Lower lobe of right lung (tissue), 2 donors: ENCODE data around the gene KLF17. TPM values are rescaled to one million over a fixed set of nuclear protein-coding genes. Genes with fewer than 3 reads are reported as not detected.
"Not testable (repeated sequence)": the region's sequence is repeated elsewhere in the genome, so short reads cannot be mapped to it uniquely, and the experiment has no call there.

ENCODE experiments used
- ATAC-seq, 2 donors: fragments of 200-7000 bp; cut with Tn5 transposase; one replicate each; pipeline ENCODE4 v1.9.1; 2020 to 2022; ENCODE audit warnings: mild to moderate bottlenecking in 2 of 2, moderate library complexity in 2 of 2
- DNase-seq: peaks from one replicate; pipeline ENCODE4 v3.0.0-alpha.2; 2020
- H3K27ac ChIP-seq: fragments of 200-600 bp; one replicate; pipeline ENCODE4 v1.8.0; 2022
- H3K27me3 ChIP-seq: fragments of 200-600 bp; one replicate; pipeline ENCODE4 v1.8.0; 2022; ENCODE audit warnings: low read depth
- H3K36me3 ChIP-seq: fragments of 200-600 bp; one replicate; pipeline ENCODE4 v1.8.0; 2022; ENCODE audit warnings: mild to moderate bottlenecking
- H3K4me1 ChIP-seq: fragments of 200-600 bp; one replicate; pipeline ENCODE4 v1.8.0; 2022
- H3K4me3 ChIP-seq: fragments of 200-600 bp; one replicate; pipeline ENCODE4 v1.8.0; 2022; ENCODE audit warnings: mild to moderate bottlenecking
- H3K9me3 ChIP-seq: fragments of 200-600 bp; one replicate; pipeline ENCODE4 v1.8.0; 2022
- intact Hi-C: fragments of 100-400 bp; cut with DNase I; formaldehyde crosslinking; loops from one replicate; pipeline ENCODE4 v1.11.0; 2022
- total RNA-seq: library from RNA; stranded (reverse); fragmentation: NEBNext Ultra II Directional; extraction: Animal tissue kit (Norgen Biotek cat#: 25700); gene quantifications from one replicate; pipeline ENCODE4 v1.2.1, GENCODE V29; 2021
- TF ChIP-seq, protein P1 (sequence below): fragments of 200-600 bp; IDR thresholded peaks from one replicate; pipeline ENCODE4 v1.8.0; 2022; ENCODE audit warnings: antibody characterized with exemption, mild to moderate bottlenecking
- donor health status: DM: no; HTN: yes; CAD: no; lungs with severe emphysema.

KLF17 gene
- total RNA-seq, 1 donor from 2014 or later, result 0.47 TPM

DNA sequence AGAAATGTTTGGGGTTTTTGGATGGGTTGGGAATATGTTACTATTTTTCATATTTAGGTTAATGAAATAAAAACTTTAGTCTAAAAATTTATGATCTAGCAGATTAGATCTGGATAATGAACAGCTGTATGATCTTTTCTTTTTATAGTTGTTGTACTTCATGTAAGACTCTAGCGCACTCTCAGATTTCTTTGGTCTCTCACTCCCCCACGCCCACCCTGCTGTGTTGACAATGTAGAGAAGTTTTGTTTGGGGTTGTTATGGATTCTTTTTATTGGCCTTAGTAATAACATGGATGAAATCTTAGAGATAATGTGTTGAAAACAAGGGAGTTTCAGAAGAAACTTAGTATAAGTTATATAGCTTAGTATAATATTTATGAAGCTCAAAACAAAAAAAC lies 17.3 kb downstream of the KLF17 start:
- no peak overlapping the region for H3K4me3 ChIP-seq
- H3K27me3 ChIP-seq, result no peaks in the 10 kb centered on the region
- H3K4me1 ChIP-seq, result no peaks in the 10 kb centered on the region
- no peak overlapping the region for H3K27ac ChIP-seq
- ATAC-seq (no peak), DNase-seq (no peak)
- H3K36me3 ChIP-seq, result no peaks in the 10 kb centered on the region
- TF ChIP-seq, protein P1, sequence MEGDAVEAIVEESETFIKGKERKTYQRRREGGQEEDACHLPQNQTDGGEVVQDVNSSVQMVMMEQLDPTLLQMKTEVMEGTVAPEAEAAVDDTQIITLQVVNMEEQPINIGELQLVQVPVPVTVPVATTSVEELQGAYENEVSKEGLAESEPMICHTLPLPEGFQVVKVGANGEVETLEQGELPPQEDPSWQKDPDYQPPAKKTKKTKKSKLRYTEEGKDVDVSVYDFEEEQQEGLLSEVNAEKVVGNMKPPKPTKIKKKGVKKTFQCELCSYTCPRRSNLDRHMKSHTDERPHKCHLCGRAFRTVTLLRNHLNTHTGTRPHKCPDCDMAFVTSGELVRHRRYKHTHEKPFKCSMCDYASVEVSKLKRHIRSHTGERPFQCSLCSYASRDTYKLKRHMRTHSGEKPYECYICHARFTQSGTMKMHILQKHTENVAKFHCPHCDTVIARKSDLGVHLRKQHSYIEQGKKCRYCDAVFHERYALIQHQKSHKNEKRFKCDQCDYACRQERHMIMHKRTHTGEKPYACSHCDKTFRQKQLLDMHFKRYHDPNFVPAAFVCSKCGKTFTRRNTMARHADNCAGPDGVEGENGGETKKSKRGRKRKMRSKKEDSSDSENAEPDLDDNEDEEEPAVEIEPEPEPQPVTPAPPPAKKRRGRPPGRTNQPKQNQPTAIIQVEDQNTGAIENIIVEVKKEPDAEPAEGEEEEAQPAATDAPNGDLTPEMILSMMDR, result no peak
- intact Hi-C loops, result no loop called here
- H3K9me3 ChIP-seq, result no peaks in the 10 kb centered on the region

DNA sequence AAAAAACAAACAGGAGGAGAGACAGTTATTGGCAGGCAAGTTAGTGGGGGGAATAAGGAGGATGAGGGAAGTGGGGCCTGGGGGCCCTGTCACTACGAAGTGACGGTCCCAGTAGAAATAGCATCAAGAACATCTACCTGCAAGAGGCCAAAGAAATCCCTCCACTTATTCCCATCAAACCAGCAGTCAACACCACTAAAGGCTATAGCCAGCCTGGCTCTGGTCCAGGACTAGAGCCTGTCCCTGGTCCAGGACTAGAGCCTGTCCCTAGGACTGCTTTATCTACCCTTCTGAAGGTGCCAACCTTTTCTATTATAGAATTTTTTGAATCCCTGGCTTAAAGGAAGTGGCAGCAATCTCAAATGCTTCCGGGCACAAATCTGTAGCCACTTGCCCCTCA lies 19.6 kb downstream of the KLF17 start:
- no peaks in the 10 kb centered on the region for H3K9me3 ChIP-seq
- no peak for ATAC-seq
- H3K27me3 ChIP-seq, result no peaks in the 10 kb centered on the region
- intact Hi-C loops, result no loop called here
- DNase-seq, result no peak
- no peak overlapping the region for H3K27ac ChIP-seq
- no peak overlapping the region for H3K4me3 ChIP-seq
- no peaks in the 10 kb centered on the region for H3K4me1 ChIP-seq
- no peaks in the 10 kb centered on the region for H3K36me3 ChIP-seq
- TF ChIP-seq, protein P1, result no peak

GRCh38 chr1:44139565-44139964 lies 20.9 kb downstream of the KLF17 start:
- not testable (repeated sequence) for DNase-seq, H3K27me3 ChIP-seq, ATAC-seq

DNA sequence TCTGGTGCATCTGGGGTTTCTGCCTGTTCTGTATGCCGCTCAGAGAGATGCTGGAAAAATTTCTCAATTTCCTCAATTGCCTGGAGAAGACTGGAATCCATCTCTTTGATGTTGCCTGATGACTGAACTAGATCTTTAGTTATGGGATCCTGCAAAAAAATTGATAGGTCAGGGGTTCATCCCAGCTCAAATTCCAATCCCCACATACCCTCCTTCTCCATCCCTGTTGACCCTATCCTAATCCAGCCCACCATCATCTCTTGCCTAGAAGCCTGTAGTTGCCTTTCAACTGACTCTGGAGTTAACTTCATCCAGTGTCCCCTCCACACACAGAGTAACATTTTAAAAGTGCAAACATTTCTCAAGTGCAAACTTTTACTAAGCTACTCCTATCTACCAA lies 22.9 kb downstream of the KLF17 start, which contains the start of gene KLF18:
TSS of gene KLF18 (minus strand) at position 101 of the 400 bp plus-strand sequence. CDS start at position 101, 0 bp downstream.
- no peak for DNase-seq
- Histone ChIP-seq H3K36me3 (no peaks in the 10 kb centered on the region), H3K27ac (no peak within 1 kb of the TSS), H3K4me3 (no peak within 1 kb of the TSS), H3K9me3 (peaks cover 15% of the 10 kb centered on the region), H3K27me3 (no peaks in the 10 kb centered on the region), H3K4me1 (no peaks in the 10 kb centered on the region)
- TF ChIP-seq, protein P1, result no peak
- intact Hi-C loops, result no loop called here
- ATAC-seq, result no peak

More at GRCh38 chr1:44139565-44139964, 20.9 kb downstream of the KLF17 start:
- intact Hi-C loops, H3K4me3 ChIP-seq, H3K9me3 ChIP-seq, H3K4me1 ChIP-seq, H3K36me3 ChIP-seq, H3K27ac ChIP-seq: not testable (repeated sequence)

- intact Hi-C loops, result no loop called here
- Histone ChIP-seq H3K9me3 (peaks cover 15% of the 10 kb centered on the region), H3K4me3 (no peak overlapping the region), H3K27ac (no peak overlapping the region), H3K4me1 (no peaks in the 10 kb centered on the region), H3K36me3 (no peaks in the 10 kb centered on the region), H3K27me3 (no peaks in the 10 kb centered on the region)
- TF ChIP-seq, protein P1, result no peak
- DNase-seq, result no peak
- no peak for ATAC-seq
Measured at GRCh38 chr1:44144962-44145756, 26.5 kb downstream of the KLF17 start.

- H3K4me1 ChIP-seq, result no peaks in the 10 kb centered on the region
- ATAC-seq (no peak), DNase-seq (no peak)
- intact Hi-C loops, result no loop called here
- H3K9me3 ChIP-seq, result peaks cover 15% of the 10 kb centered on the region
- TF ChIP-seq, protein P1, result no peak
- no peaks in the 10 kb centered on the region for H3K27me3 ChIP-seq
- no peak overlapping the region for H3K4me3 ChIP-seq
- H3K27ac ChIP-seq, result no peak overlapping the region
- no peaks in the 10 kb centered on the region for H3K36me3 ChIP-seq
Measured at GRCh38 chr1:44146536-44147361, 28.1 kb downstream of the KLF17 start.
